Measurements from ENCODE around the gene CHEK1.

GRCh38 chr11:125603207-125603606, 21.8 kb upstream of the CHEK1 start:
- TF ChIP-seq, protein P1, sequence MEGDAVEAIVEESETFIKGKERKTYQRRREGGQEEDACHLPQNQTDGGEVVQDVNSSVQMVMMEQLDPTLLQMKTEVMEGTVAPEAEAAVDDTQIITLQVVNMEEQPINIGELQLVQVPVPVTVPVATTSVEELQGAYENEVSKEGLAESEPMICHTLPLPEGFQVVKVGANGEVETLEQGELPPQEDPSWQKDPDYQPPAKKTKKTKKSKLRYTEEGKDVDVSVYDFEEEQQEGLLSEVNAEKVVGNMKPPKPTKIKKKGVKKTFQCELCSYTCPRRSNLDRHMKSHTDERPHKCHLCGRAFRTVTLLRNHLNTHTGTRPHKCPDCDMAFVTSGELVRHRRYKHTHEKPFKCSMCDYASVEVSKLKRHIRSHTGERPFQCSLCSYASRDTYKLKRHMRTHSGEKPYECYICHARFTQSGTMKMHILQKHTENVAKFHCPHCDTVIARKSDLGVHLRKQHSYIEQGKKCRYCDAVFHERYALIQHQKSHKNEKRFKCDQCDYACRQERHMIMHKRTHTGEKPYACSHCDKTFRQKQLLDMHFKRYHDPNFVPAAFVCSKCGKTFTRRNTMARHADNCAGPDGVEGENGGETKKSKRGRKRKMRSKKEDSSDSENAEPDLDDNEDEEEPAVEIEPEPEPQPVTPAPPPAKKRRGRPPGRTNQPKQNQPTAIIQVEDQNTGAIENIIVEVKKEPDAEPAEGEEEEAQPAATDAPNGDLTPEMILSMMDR (optimal IDR thresholded peaks at IDR 0.05 in 1 of 3, IDR thresholded peaks at IDR 0.05 in 1 of 3, conservative IDR thresholded peaks at IDR 0.05 in 1 of 3; ENCODE audit: extremely low read depth in 1 of 3, insufficient read depth in 2 of 3, low read length in 3 of 3) = no peak
- TF ChIP-seq EZH2 (IDR thresholded peaks at IDR 0.05; ENCODE audit: low read length) = no peak

Data from keratinocyte (primary cell).